ENCODE data around the gene MAGEL2. TPM values are rescaled to one million over a fixed set of nuclear protein-coding genes. Genes with fewer than 3 reads are reported as not detected.
A peak's percentile ranks its signal among the peaks of the same experiment; 100 is the strongest.

MAGEL2 gene
- under 0.01 and 0.18 TPM in 2 replicates for total RNA-seq (2012; rRNA removed)
- 0.27 and 0.29 TPM in 2 replicates for polyA plus RNA-seq (2012; rRNA removed)
- 0.18 and 0.31 TPM in 2 replicates for polyA plus RNA-seq (2012; cell fraction: cytosol; rRNA removed)
- polyA plus RNA-seq (2012; cell fraction: nucleus; rRNA removed; ENCODE audit: low replicate concordance) = 0.49 and 0.88 TPM in 2 replicates
- Bru-seq, nascent RNA = percentile 13 among the genes with signal in this experiment
- BruChase-seq, experiment 1, labeled RNA remaining after a 6-hour chase = percentile 33 among the genes with signal in this experiment
- percentile 34 among the genes with signal in this experiment for BruChase-seq, experiment 2, labeled RNA remaining after a 2-hour chase
- long read RNA-seq, full-length matches to known transcripts = 1 of 1 reads
- long read RNA-seq, partial matches to known transcripts = 0 of 1 reads
- long read RNA-seq, other reads (novel, unspliced or antisense) = 0 of 1 reads

GRCh38 chr15:23647421-23648370 lies at the start of gene MAGEL2:
MAGEL2 (minus strand) TSS chr15:23647867; CDS start chr15:23647742, 125 bp downstream.
- H3K4me3 ChIP-seq (ENCODE audit: insufficient read depth, low read depth, low read length) = peak within 1 kb of the TSS; percentile 53
- H3K4me1 ChIP-seq (ENCODE audit: control insufficient read depth, insufficient read depth, low read length) = no peaks in the 10 kb centered on the region
- POLR2A ChIA-PET (ENCODE audit: unreplicated experiment) = no interaction called here
- no peak within 1 kb of the TSS for H2BK120ac ChIP-seq (ENCODE audit: low read depth, low read length)
- H3K18ac ChIP-seq (ENCODE audit: low read depth, low read length) = no peak within 1 kb of the TSS
- H3K9me1 ChIP-seq (ENCODE audit: insufficient read depth, low read length) = no peaks in the 10 kb centered on the region
- H3K9me3 ChIP-seq (ENCODE audit: control insufficient read depth, insufficient read depth, low read length) = peaks cover 2% of the 10 kb centered on the region; the same call in 1 of the 2 replicates
- CTCF ChIA-PET = no interaction called here
- BruUV-seq (replicated peaks) = no TSS peak
- WGBS, 2 experiments (ENCODE audit: extremely low coverage in 2 of 2, insufficient read length in 1 of 2) = 44% methylated on average over 10 of the region's 37 CpGs; no CpG with 5 or more reads in 1 of the 2 experiments
- no peaks in the 10 kb centered on the region for H3K79me1 ChIP-seq (ENCODE audit: low read depth in 1 of 2, low read length in 2 of 2)
- no peak within 1 kb of the TSS for H3K4ac ChIP-seq (ENCODE audit: low read depth, low read length)
- peak within 1 kb of the TSS; percentile 49 for H3K4me2 ChIP-seq (ENCODE audit: low read depth, low read length)
- H3K36me3 ChIP-seq (ENCODE audit: control insufficient read depth, insufficient read depth, low read length) = no peaks in the 10 kb centered on the region
- H3K27me3 ChIP-seq (ENCODE audit: control insufficient read depth, insufficient read depth, low read length) = no peaks in the 10 kb centered on the region
- no peak within 1 kb of the TSS for H3K56ac ChIP-seq (ENCODE audit: extremely low read depth, insufficient read depth, low read length)
- in situ Hi-C loops (cut with MboI; ENCODE audit: low sequenced_read_pairs) (loop anchor here (10.0 kb wide), 1 partner anchor 207 kb away; no protein-coding TSS in a partner anchor), dilution Hi-C loops (cut with HindIII; ENCODE audit: low sequenced_read_pairs, unreplicated experiment) (no loop called here), intact Hi-C loops (cut with micrococcal nuclease) (loop anchor here (10.0 kb wide), 2 partner anchors 1197 to 1857 kb away; no protein-coding TSS in a partner anchor)
- H2BK15ac ChIP-seq (ENCODE audit: low read depth, low read length) = no peak within 1 kb of the TSS
- peak; percentile 56 for ATAC-seq (ENCODE audit: low read depth)
- no peak within 1 kb of the TSS for H4K5ac ChIP-seq (ENCODE audit: low read depth, low read length)
- no peak within 1 kb of the TSS for H2AK9ac ChIP-seq (replicated peaks; ENCODE audit: low read depth, low read length, poor library complexity)
- DNase-seq = no peak
- H2AK5ac ChIP-seq (ENCODE audit: low read depth, low read length) = no peak within 1 kb of the TSS
- no peak within 1 kb of the TSS for H2BK5ac ChIP-seq (ENCODE audit: low read depth, low read length, poor library complexity, severe bottlenecking)
- H4K91ac ChIP-seq (ENCODE audit: insufficient read depth, low read depth, low read length) = no peak within 1 kb of the TSS
- no peaks in the 10 kb centered on the region for H4K20me1 ChIP-seq (ENCODE audit: insufficient read depth, low read length)
- no peak within 1 kb of the TSS for H3K27ac ChIP-seq (ENCODE audit: insufficient read depth, low read length)
- no peak within 1 kb of the TSS for H3K23ac ChIP-seq (ENCODE audit: low read depth, low read length)
- peak within 1 kb of the TSS; percentile 58 for H2AFZ ChIP-seq (replicated peaks; ENCODE audit: low read length, poor library complexity)
- peak within 1 kb of the TSS; percentile 74 for H3K9ac ChIP-seq (ENCODE audit: low read depth, low read length)
- H4K8ac ChIP-seq (ENCODE audit: low read depth in 2 of 2, low read length in 2 of 2) = no peak within 1 kb of the TSS
- H2BK20ac ChIP-seq (ENCODE audit: low read depth, low read length) = no peak within 1 kb of the TSS
- no peak within 1 kb of the TSS for H3K14ac ChIP-seq (replicated peaks; ENCODE audit: low read depth, low read length)
- TF ChIP-seq USF2 (IDR thresholded peaks at IDR 0.05; ENCODE audit: low read depth, low read length) (no peak), RAD21 (IDR thresholded peaks at IDR 0.05; ENCODE audit: low read length) (no peak), CTCF (conservative IDR thresholded peaks at IDR 0.05; ENCODE audit: low read depth, low read length) (no peak), NFE2L2 (IDR thresholded peaks at IDR 0.05; ENCODE audit: low read depth, low read length) (no peak), CHD1 (IDR thresholded peaks at IDR 0.05; ENCODE audit: low read depth, low read length) (no peak), MAZ (IDR thresholded peaks at IDR 0.05; ENCODE audit: borderline replicate concordance, low read depth, low read length) (no peak), FOS (IDR thresholded peaks at IDR 0.05; ENCODE audit: low read depth, low read length) (no peak), POLR2A (IDR thresholded peaks at IDR 0.05; ENCODE audit: low read depth, low read length) (no peak), RCOR1 (IDR thresholded peaks at IDR 0.05; ENCODE audit: insufficient replicate concordance, low read length) (no peak), RFX5 (IDR thresholded peaks at IDR 0.05; ENCODE audit: low read depth, low read length) (no peak), BHLHE40 (IDR thresholded peaks at IDR 0.05; ENCODE audit: low read depth, low read length) (no peak), MAFK (IDR thresholded peaks at IDR 0.05; ENCODE audit: low read depth, low read length) (no peak), SMC3 (IDR thresholded peaks at IDR 0.05; ENCODE audit: low read depth, low read length) (no peak)
